Activated gamma-delta T cell (primary cell): Measurements from ENCODE around the gene TYRO3.

ENCODE experiments used
- DNase-seq: peaks from one replicate; lab custom pipeline; 2025; lab: John Stamatoyannopoulos, UW

Gene TYRO3

DNA sequence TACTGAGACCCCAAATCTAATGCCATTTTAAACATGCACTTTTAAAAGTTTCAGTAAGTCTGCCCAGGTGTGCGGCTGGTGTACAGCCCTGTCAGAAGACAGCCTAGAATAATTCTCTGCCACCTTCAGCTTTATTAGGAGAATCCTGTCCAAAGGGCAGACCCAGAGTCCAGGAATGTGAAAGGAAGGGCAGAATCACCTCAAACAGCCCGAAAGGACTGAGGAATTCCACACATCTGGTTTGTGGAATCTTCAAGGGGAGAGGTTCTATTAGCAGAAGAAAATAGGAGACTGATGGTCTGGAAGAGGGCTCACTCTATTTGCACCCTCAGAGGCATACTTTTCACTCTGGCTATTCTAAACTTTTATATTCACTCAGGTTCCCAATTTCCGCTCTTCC lies 46.6 kb downstream of the TYRO3 start:
- DNase-seq = no peak

- DNase-seq = no peak
Measured at GRCh38 chr15:41606997-41607396, 48.0 kb downstream of the TYRO3 start.

DNA sequence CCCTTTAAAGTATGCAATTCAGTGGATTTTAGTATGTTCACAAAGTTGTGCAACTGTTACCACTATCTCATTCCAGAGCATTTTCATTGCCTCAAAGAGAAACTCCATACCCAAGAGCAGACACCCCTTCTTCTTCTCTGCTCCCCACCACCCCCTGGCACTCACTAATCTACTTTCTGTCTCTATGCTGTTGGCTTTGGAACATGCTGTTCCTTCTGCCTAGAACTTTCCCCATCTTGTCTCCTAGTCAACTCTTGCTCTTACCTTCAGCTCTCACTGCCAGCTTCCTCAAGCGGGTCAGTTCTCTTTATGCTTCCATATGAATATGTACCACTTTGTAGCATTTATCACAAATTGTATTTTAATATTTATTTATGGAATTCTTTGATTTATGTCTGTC lies 50.1 kb downstream of the TYRO3 start:
- no peak for DNase-seq

DNA sequence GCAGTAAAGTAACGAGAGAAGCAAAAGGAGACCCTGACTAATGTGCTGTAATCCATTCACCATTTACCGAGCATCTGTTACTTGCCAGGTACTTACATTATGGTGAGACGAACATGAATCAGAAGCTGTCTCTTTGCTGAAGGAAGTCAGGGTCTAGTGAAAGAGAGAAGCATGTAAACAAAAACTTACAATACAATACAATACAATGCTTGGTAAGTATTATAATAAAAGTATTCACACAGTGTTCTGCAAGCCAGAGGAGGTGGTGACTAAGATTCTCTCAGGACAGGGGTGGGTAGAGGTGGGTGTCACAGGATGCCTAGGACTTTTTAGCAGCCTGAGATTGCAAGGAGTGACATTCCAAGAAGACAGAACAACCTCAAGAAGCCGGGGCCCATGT lies 51.0 kb downstream of the TYRO3 start:
- no peak for DNase-seq

GRCh38 chr15:41620536-41621199 lies 61.7 kb downstream of the TYRO3 start:
- no peak for DNase-seq

GRCh38 chr15:41621200-41622193 lies 62.5 kb downstream of the TYRO3 start:
- peak; percentile 58 for DNase-seq

DNA sequence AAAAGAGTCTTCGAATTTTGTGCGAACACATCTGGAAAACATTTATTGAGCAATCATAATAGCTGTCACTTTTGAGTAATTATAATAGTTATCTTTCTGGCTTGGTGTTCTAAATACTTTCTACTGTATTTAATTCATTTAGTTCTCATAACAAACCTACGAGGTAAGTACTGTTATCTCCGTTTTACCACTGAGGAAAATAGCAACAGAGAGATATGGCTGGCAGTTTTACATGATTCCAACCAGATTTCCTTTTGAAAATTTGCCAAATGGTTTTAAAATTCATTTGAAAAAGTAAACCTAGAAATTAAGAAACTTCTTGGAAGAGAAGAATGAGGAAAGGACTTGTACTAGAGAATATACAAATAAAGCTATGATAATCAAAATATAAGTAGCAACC lies 63.9 kb downstream of the TYRO3 start:
- no peak for DNase-seq

DNA sequence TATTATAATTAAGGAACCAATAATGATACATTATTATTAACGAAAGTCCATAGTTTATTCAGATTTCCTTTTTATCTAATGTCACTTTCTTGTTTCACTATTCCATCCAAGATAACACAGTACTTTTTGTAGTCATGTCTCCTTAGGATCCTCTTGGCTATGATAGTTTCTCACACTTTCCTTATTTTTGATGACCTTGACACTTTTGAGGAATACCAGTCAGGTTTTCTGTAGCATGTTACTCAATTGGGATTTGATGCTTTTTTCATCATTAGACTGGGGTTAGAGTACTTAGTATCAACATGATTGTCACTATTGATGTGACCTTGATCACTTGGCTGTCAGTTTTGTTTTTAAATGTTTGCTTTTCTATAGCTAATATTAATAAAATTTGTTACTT lies 68.2 kb downstream of the TYRO3 start:
- no peak for DNase-seq

GRCh38 chr15:41629463-41629862 lies 70.5 kb downstream of the TYRO3 start:
- no peak for DNase-seq

- no peak for DNase-seq
Measured at GRCh38 chr15:41629883-41630282, 70.9 kb downstream of the TYRO3 start.

- DNase-seq = no peak
Measured at GRCh38 chr15:41630616-41631217, 71.7 kb downstream of the TYRO3 start.

GRCh38 chr15:41631880-41632470 lies 73.0 kb downstream of the TYRO3 start:
- no peak for DNase-seq
